Heart left ventricle (tissue), 16 donors: ENCODE measurements around the gene ENAH. TPM values are rescaled to one million over a fixed set of nuclear protein-coding genes. Genes with fewer than 3 reads are reported as not detected.

Experiments
- ATAC-seq, 4 donors: fragments of 200-7000 bp; cut with Tn5 transposase; one replicate each; pipeline ENCODE4 v1.9.1; 2020 to 2022; ENCODE audit warnings: moderate library complexity in 4 of 4, mild to moderate bottlenecking in 3 of 4, moderate number of reproducible peaks in 1 of 4
- DNase-seq, 5 donors: peaks; one replicate each; pipeline ENCODE4 v3.0.0-alpha.2; 2020
- H3K27ac ChIP-seq, 12 donors: fragments of 200-600 bp; sonication (generic) in 4 of 12; one replicate each; pipeline versions ENCODE4 v1.5.0 to v1.8.0; 2016 to 2022; ENCODE audit warnings: mild to moderate bottlenecking in 2 of 12
- H3K27me3 ChIP-seq, 9 donors: fragments of 200-600 bp; sonication (generic) in 2 of 9; one replicate each; pipeline versions ENCODE4 v1.5.1 to v1.8.0; 2016 to 2022; ENCODE audit warnings: mild to moderate bottlenecking in 3 of 9
- H3K36me3 ChIP-seq, 9 donors: fragments of 200-600 bp; sonication (generic) in 2 of 9; one replicate each; pipeline versions ENCODE4 v1.5.0 to v1.8.0; 2018 to 2022; ENCODE audit warnings: mild to moderate bottlenecking in 2 of 9
- H3K4me1 ChIP-seq, 12 donors: fragments of 200-600 bp; sonication (generic) in 4 of 12; one replicate each; pipeline versions ENCODE4 v1.5.0 to v1.8.0; 2016 to 2022; ENCODE audit warnings: mild to moderate bottlenecking in 3 of 12
- H3K4me3 ChIP-seq, 12 donors: fragments of 200-600 bp; sonication (generic) in 4 of 12; one replicate each; pipeline versions ENCODE4 v1.5.0 to v1.8.0; 2017 to 2022; ENCODE audit warnings: mild to moderate bottlenecking in 9 of 12, moderate library complexity in 4 of 12
- H3K9me3 ChIP-seq, 12 donors: fragments of 200-600 bp; sonication (generic) in 4 of 12; one replicate each; pipeline versions ENCODE4 v1.5.0 to v1.8.0; 2016 to 2022; ENCODE audit warnings: mild to moderate bottlenecking in 1 of 12
- POLR2A ChIP-seq, 2 donors: fragments of 450-650 bp; IDR thresholded peaks; one replicate each; pipeline ENCODE4 v1.6.1; 2017; ENCODE audit warnings: antibody characterized with exemption in 2 of 2, mild to moderate bottlenecking in 2 of 2, moderate library complexity in 2 of 2
- WGBS, 4 donors: extraction: QIAGEN DNeasy Blood & Tissue Kit in 2 of 4; methylation state at CpG; one replicate each; pipeline versions ENCODE4 v1.1.5 to v1.1.7; 2013 to 2018; 5-methylcytosine and 5-hydroxymethylcytosine counted together
- intact Hi-C, 10 donors: fragments of 100-400 bp; cut with DNase I; formaldehyde crosslinking; loops; one replicate each; pipeline versions ENCODE4 v1.11.1 to v1.14.2; 2022
- polyA plus RNA-seq, 2 donors: library from polyadenylated mRNA; stranded (reverse); fragments of 200-250 nt; gene quantifications; one replicate each; pipeline ENCODE4 v1.2.3, GENCODE V29; 2013
- total RNA-seq, 9 donors: library from RNA; depleted of rRNA in 2 of 9; stranded (reverse); fragments of >200 nt in 2 of 9; fragmentation: NEBNext Ultra II Directional in 3 of 9; extraction: Animal tissue kit (Norgen Biotek cat#: 25700) in 3 of 9; gene quantifications; one replicate each; pipeline versions ENCODE4 v1.1.0 to v1.2.4, GENCODE V29; 2016 to 2023
- TF ChIP-seq, protein P1 (sequence below), 12 donors: fragments of 200-600 bp; sonication (generic) in 4 of 12; IDR thresholded peaks; one replicate each; pipeline versions ENCODE4 v1.5.0 to v1.8.0; 2018 to 2022; ENCODE audit warnings: antibody characterized with exemption in 12 of 12, mild to moderate bottlenecking in 5 of 12
- donor health status: ischemic (EF 13 %, LVEDD 7.1; RV severe dilation, severe dysfunction).
- donor health status: healthy with polysubstance abuse.
- donor health status: DM: no; HTN: yes; CAD: no.
- donor health status: DM: no; HTN: no; CAD: no.
- donor health status: ischemic (EF 25% LVEDD 6.9; RV normal size, moderate dysfunction).
- donor health status: ischemic (EF 25% LVEDD 5.7; RV mildly dilated, moderate dysfunction).
- donor health status: healthy.
- donor health status: DM: yes; HTN: yes; CAD: no.
- donor health status: ischemic (EF 35%, LVEDD 5.7; RV mildly dilated, moderate dysfunction).
- donor health status: nonischemic (EF 11% LVEDD 7.7; RV severe dilation, severe dysfunction).
- donor health status: DM: yes; HTN: yes; CAD: no.
- donor health status: PGD.
- donor health status: ischemic (EF 29% LVEDD 5.4; RV normal size, mild dysfunction).
- donor health status: nonischemic (EF 23%, LVEDD 6.1; RV moderate dilation, normal function).

ENAH gene
- total and polyA plus RNA-seq, 11 donors: 17.0 to 183 (median 86.1) TPM

DNA sequence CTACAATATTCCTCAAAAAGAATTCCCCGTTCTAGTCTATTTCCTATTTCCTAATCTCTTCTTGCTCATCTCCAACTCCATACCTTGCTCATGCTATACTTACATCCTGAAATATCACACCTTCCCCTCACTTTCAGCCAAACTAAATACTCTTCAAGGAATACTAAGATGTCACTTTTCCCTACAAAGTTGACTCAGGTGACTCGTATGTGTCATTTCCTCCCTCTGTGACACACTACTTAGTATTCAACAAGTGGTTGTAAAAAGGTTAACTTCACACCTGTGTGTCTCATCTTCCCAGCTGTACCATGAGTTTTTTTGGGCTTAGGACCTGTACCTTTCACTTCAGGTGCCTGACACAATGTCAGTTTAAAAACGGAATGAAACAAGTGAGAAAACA is 143.2 kb downstream of the ENAH start:
- ATAC-seq: no peak
- WGBS, 4 donors: 91 to 94% (median 93%) methylated on average over 3 of the region's 3 CpGs
- Histone ChIP-seq H3K4me1 (peaks cover 0 to 26% (median 14%) of the 10 kb centered on the region in 12 donors), H3K27me3 (no peaks in the 10 kb centered on the region), H3K36me3 (peaks cover 0 to 67% (median 22%) of the 10 kb centered on the region in 9 donors), H3K4me3 (no peak overlapping the region), H3K9me3 (no peaks in the 10 kb centered on the region), H3K27ac (peak overlapping the region in 7 of 12 donors; percentile 66 to 84 (median 80))
- TF ChIP-seq POLR2A (IDR thresholded peaks at IDR 0.05): no peak
- TF ChIP-seq, protein P1, sequence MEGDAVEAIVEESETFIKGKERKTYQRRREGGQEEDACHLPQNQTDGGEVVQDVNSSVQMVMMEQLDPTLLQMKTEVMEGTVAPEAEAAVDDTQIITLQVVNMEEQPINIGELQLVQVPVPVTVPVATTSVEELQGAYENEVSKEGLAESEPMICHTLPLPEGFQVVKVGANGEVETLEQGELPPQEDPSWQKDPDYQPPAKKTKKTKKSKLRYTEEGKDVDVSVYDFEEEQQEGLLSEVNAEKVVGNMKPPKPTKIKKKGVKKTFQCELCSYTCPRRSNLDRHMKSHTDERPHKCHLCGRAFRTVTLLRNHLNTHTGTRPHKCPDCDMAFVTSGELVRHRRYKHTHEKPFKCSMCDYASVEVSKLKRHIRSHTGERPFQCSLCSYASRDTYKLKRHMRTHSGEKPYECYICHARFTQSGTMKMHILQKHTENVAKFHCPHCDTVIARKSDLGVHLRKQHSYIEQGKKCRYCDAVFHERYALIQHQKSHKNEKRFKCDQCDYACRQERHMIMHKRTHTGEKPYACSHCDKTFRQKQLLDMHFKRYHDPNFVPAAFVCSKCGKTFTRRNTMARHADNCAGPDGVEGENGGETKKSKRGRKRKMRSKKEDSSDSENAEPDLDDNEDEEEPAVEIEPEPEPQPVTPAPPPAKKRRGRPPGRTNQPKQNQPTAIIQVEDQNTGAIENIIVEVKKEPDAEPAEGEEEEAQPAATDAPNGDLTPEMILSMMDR (IDR thresholded peaks at IDR 0.05): no peak
- no peak for DNase-seq
- intact Hi-C loops: loop anchor here in 2 of 10 donors (10.0 kb wide), 2 partner anchors 45 to 145 kb away; partner anchors contain the start of gene ENAH (in 1 of the 2)

DNA sequence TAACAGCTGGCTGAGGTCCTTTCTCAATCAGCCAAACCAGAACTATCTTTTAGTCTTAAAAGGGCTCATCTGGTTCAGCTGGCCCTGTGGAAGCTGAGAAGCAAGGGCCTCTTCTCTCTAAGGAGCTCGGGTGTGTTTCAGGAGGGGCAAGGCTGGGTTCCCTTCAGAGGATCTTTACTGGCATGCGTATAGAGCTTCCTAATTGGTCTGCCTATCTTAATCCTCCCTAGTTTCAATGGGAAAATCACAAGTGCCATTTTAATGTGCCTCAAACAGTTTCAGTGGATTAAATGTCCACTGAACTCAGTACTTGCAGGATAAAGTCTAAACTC is 143.6 kb downstream of the ENAH start:
- H3K4me1 ChIP-seq: peaks cover 0 to 26% (median 14%) of the 10 kb centered on the region in 12 donors
- no peak for ATAC-seq
- intact Hi-C loops: loop anchor here in 2 of 10 donors (10.0 kb wide), 2 partner anchors 45 to 145 kb away; partner anchors contain the start of gene ENAH (in 1 of the 2)
- peak overlapping the region in 11 of 12 donors; percentile 36 to 86 (median 80) for H3K27ac ChIP-seq
- H3K27me3 ChIP-seq: no peaks in the 10 kb centered on the region
- H3K36me3 ChIP-seq: peaks cover 0 to 70% (median 22%) of the 10 kb centered on the region in 9 donors
- no peak overlapping the region for H3K4me3 ChIP-seq
- no peak for DNase-seq
- no peaks in the 10 kb centered on the region for H3K9me3 ChIP-seq
- 96 to 100% (median 99%) methylated on average over 1 to 2 of the region's 2 CpGs for WGBS, 4 donors
- TF ChIP-seq, protein P1 (IDR thresholded peaks at IDR 0.05): no peak
- no peak for TF ChIP-seq POLR2A (IDR thresholded peaks at IDR 0.05)

DNA sequence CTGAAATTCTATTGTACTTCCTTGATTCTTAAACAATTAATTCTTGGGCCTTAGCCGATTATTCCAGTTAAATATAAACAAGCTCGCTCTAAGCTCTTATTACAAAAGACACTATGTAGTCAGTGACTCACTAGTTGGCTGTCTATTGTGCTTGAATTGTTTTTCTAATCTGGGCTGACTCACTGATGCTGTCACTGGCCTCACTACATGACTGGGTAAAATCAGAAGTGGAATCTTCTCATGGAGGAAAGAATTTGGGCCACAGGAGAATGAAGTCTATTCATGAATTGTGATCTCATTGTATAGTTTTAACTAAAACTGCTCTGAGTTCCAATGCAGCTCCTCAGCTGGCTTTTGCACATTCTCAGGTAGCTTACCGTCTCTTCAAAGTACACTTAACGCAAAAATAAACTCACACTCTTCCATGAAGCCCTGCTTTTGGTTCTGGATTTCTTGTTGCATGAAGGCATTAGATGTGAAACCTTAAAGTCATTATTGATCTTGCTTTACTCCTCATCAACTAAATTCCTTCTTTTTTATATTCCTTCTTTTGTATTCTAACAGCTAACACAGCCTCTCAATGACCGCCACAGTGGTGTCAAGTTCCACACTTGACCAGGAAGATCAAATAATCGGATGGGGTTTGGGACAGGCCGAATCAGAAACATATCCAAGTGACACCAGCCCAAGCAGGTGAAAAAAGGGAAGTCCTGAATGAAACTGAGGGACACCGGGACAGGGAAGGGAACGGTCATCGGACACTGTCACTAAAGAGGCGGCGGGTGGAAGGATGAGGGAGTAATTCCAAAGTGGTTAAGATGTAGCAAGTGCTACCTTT is 144.2 kb downstream of the ENAH start:
- H3K36me3 ChIP-seq: peaks cover 0 to 65% (median 20%) of the 10 kb centered on the region in 9 donors
- ATAC-seq (peak; percentile 99), DNase-seq (peak in 4 of 5 donors; percentile 33 to 50 (median 40))
- H3K9me3 ChIP-seq: no peaks in the 10 kb centered on the region
- TF ChIP-seq POLR2A (IDR thresholded peaks at IDR 0.05): no peak
- TF ChIP-seq, protein P1 (IDR thresholded peaks at IDR 0.05): no peak
- peaks cover 0 to 26% (median 14%) of the 10 kb centered on the region in 12 donors for H3K4me1 ChIP-seq
- intact Hi-C loops: loop anchor here in 2 of 10 donors (10.0 kb wide), 2 partner anchors 46 to 146 kb away; partner anchors contain the start of gene ENAH (in 1 of the 2)
- H3K4me3 ChIP-seq: no peak overlapping the region
- 66 to 73% (median 68%) methylated on average over 11 to 12 of the region's 12 CpGs for WGBS, 4 donors
- peak overlapping the region; percentile 1 to 86 (median 77) for H3K27ac ChIP-seq
- no peaks in the 10 kb centered on the region for H3K27me3 ChIP-seq

DNA sequence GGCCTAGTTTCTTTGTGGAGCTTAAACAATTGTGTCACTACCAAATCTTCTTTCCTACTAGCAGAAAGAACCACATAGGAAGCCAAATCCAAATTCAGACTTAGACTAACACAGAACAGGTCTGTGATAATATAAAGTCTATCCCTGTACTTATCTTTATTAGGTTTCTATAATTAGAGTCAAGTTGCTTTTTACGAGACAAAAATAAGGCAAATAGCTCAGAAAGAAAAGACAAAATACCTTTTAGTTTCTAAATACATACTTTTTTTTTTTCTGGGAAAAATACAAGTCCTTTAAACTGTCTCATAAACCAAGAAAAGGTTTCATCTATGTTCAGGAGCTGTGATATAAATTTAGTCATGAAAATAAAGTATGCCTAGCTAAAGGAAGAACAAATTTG is 146.2 kb downstream of the ENAH start:
- TF ChIP-seq POLR2A (IDR thresholded peaks at IDR 0.05): no peak
- TF ChIP-seq, protein P1 (IDR thresholded peaks at IDR 0.05): no peak
- intact Hi-C loops: loop anchor here in 2 of 10 donors (10.0 kb wide), 2 partner anchors 48 to 148 kb away; partner anchors contain the start of gene ENAH (in 1 of the 2)
- Histone ChIP-seq H3K9me3 (no peaks in the 10 kb centered on the region), H3K27me3 (no peaks in the 10 kb centered on the region), H3K4me1 (peaks cover 0 to 26% (median 14%) of the 10 kb centered on the region in 12 donors), H3K4me3 (no peak overlapping the region), H3K27ac (peak overlapping the region in 7 of 12 donors; percentile 39 to 84 (median 80)), H3K36me3 (peaks cover 0 to 51% (median 6%) of the 10 kb centered on the region in 9 donors)
- DNase-seq: no peak
- ATAC-seq: no peak
- WGBS, 4 donors: 46 to 66% (median 55%) methylated on average over 1 of the region's 1 CpG
